ENCODE data around the gene TMEM106C. TPM values are rescaled to one million over a fixed set of nuclear protein-coding genes. Genes with fewer than 3 reads are reported as not detected.

The TMEM106C gene
- total and polyA plus RNA-seq, 2 of the 13 experiments (the other 11 are each of a cell fraction or from before 2014, with no cell fraction given), result 132 to 192 TPM

GRCh38 chr12:47963340-47964040 is at the start of gene TMEM106C (continued):
- TF ChIP-seq ZNF362 (CRISPR knock-in tag; IDR thresholded peaks at IDR 0.05; ENCODE audit: borderline replicate concordance) (no peak), TP53 (CRISPR knock-in tag; conservative IDR thresholded peaks at IDR 0.05) (no peak), MXD3 (CRISPR knock-in tag; IDR thresholded peaks at IDR 0.05) (peak; percentile 66; the same call in 1 of the 2 replicates), FOXA3 (CRISPR knock-in tag; IDR thresholded peaks at IDR 0.05) (0 out of 2 replicates have a peak, but pooled peaks have one; percentile 28), FOXK2 (IDR thresholded peaks at IDR 0.05) (no peak), KAT8 (CRISPR knock-in tag; IDR thresholded peaks at IDR 0.05) (peak; percentile 68; the same call in 1 of the 2 replicates), ZBTB42 (CRISPR knock-in tag; IDR thresholded peaks at IDR 0.05) (no peak), UBTF (CRISPR knock-in tag; IDR thresholded peaks at IDR 0.05) (0 out of 2 replicates have a peak, but pooled peaks have one; percentile 9), ZNF20 (CRISPR knock-in tag; IDR thresholded peaks at IDR 0.05) (no peak), KDM5B (CRISPR knock-in tag; IDR thresholded peaks at IDR 0.05; ENCODE audit: borderline replicate concordance) (peak; percentile 95), ZNF674 (CRISPR knock-in tag; IDR thresholded peaks at IDR 0.05; ENCODE audit: low read depth) (no peak), GATAD2A (CRISPR knock-in tag; IDR thresholded peaks at IDR 0.05) (peak; percentile 59), ATM (IDR thresholded peaks at IDR 0.05; ENCODE audit: borderline replicate concordance) (no peak), ZNF780A (CRISPR knock-in tag; IDR thresholded peaks at IDR 0.05) (no peak), ISL2 (CRISPR knock-in tag; IDR thresholded peaks at IDR 0.05) (peak; percentile 52), NR2C2 (CRISPR knock-in tag; IDR thresholded peaks at IDR 0.05; ENCODE audit: borderline replicate concordance) (no peak; the same call in 1 of the 2 replicates), ZNF280B (CRISPR knock-in tag; IDR thresholded peaks at IDR 0.05; ENCODE audit: borderline replicate concordance) (peak; percentile 75; the same call in 1 of the 2 replicates), THAP11 (CRISPR knock-in tag; IDR thresholded peaks at IDR 0.05) (peak; percentile 39; the same call in 1 of the 2 replicates), ZNF251 (CRISPR knock-in tag; IDR thresholded peaks at IDR 0.05) (no peak), CCDC6 (CRISPR knock-in tag; IDR thresholded peaks at IDR 0.05) (0 out of 2 replicates have a peak, but pooled peaks have one; percentile 50), SNAPC2 (CRISPR knock-in tag; IDR thresholded peaks at IDR 0.05) (no peak), E2F5 (CRISPR knock-in tag; conservative IDR thresholded peaks at IDR 0.05) (peak; percentile 66; the same call in 1 of the 2 replicates), ZKSCAN5 (CRISPR knock-in tag; IDR thresholded peaks at IDR 0.05) (no peak)

Measured in HepG2 (cell line).